ENCODE data around the gene DOK3.

Gene DOK3

GRCh38 chr5:177509381-177509951 is at the start of gene DOK3:
Gene DOK3, minus strand, starts transcription at chr5:177509826. Its CDS starts 286 bp downstream, at chr5:177509540.
- no peak for DNase-seq

GRCh38 chr5:177557796-177558195 is 48.2 kb upstream of the DOK3 start:
- DNase-seq, result no peak

GRCh38 chr5:177557041-177557647 is 47.5 kb upstream of the DOK3 start:
- DNase-seq, result no peak

GRCh38 chr5:177555665-177556064 is 46.0 kb upstream of the DOK3 start:
- no peak for DNase-seq

- no peak for DNase-seq
These were observed 45.6 kb upstream of the DOK3 start for GRCh38 chr5:177555228-177555627.

GRCh38 chr5:177554474-177555111 is 45.0 kb upstream of the DOK3 start, which contains the start of gene FAM193B:
Gene FAM193B, minus strand, starts transcription at chr5:177554563. Its CDS starts 105 bp downstream, at chr5:177554458.
- peak; percentile 76 for DNase-seq

GRCh38 chr5:177553671-177554429 is 44.2 kb upstream of the DOK3 start:
- no peak for DNase-seq

GRCh38 chr5:177552839-177553455 is 43.3 kb upstream of the DOK3 start:
- no peak for DNase-seq

- DNase-seq, result no peak
These were observed 40.5 kb upstream of the DOK3 start for GRCh38 chr5:177550122-177550521.

- no peak for DNase-seq
These were observed 38.9 kb upstream of the DOK3 start for GRCh38 chr5:177548495-177548894.

GRCh38 chr5:177547736-177548135 is 38.1 kb upstream of the DOK3 start:
- DNase-seq, result no peak

- no peak for DNase-seq
These were observed 36.7 kb upstream of the DOK3 start for GRCh38 chr5:177546258-177546741.

- DNase-seq, result no peak
These were observed 36.0 kb upstream of the DOK3 start for GRCh38 chr5:177545487-177546257.

GRCh38 chr5:177542816-177543465 is 33.3 kb upstream of the DOK3 start:
- DNase-seq, result no peak

- no peak for DNase-seq
These were observed 30.8 kb upstream of the DOK3 start for GRCh38 chr5:177540438-177540837.

GRCh38 chr5:177539411-177539810 is 29.8 kb upstream of the DOK3 start:
- DNase-seq, result no peak

GRCh38 chr5:177538876-177539275 is 29.2 kb upstream of the DOK3 start:
- DNase-seq, result no peak

- DNase-seq, result no peak
These were observed 28.0 kb upstream of the DOK3 start for GRCh38 chr5:177537389-177538361.

- DNase-seq, result no peak
These were observed 26.8 kb upstream of the DOK3 start for GRCh38 chr5:177536386-177536785.

- DNase-seq, result no peak
These were observed 25.5 kb upstream of the DOK3 start for GRCh38 chr5:177535125-177535524.
